GM13976 (cell line): ENCODE measurements around the gene FGF19.
"Not testable (repeated sequence)": the region's sequence is repeated elsewhere in the genome, so short reads cannot be mapped to it uniquely, and the experiment has no call there.

ENCODE experiments used
- DNase-seq: peaks from one replicate; pipeline ENCODE4 v3.0.0; 2012; ENCODE audit warnings: low spot score
- in situ Hi-C: fragments of 300-500 bp; cut with MboI; formaldehyde crosslinking; loops from one replicate; pipeline ENCODE4 v1.12.0; 2022; ENCODE audit warnings: low sequenced_read_pairs, mixed read lengths, inconsistent platforms; ENCODE audit not compliant: unreplicated experiment
- TF ChIP-seq, protein P1 (sequence below): IDR thresholded peaks from 2 replicates; pipeline ENCODE4 v1.5.1; 2012; ENCODE audit warnings: borderline replicate concordance, mild to moderate bottlenecking; ENCODE audit not compliant: insufficient read depth; ENCODE audit errors: extremely low read depth, missing control alignments, control extremely low read depth

The FGF19 gene

DNA sequence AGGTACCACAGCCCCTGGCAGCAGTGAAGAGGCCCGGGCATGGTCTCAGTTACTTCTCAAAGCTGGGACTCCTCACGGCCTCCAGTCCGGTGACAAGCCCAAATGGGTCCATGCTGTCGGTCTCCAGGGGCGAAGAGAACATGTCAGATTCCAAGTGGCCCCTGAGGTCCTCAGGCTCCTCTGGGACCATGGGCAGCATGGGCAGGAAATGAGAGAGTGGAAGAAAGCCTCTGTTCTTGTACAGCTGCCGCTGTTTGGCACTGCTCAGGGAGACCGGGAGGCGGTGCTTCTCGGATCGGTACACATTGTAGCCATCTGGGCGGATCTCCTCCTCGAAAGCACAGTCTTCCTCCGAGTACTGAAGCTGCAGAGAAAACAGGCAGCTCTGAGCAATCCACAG lies 4.6 kb downstream of the FGF19 start:
- in situ Hi-C loops: loop anchor here (25.0 kb wide), 1 partner anchor 488 kb away; no protein-coding TSS in a partner anchor
- no peak for DNase-seq
- TF ChIP-seq, protein P1, sequence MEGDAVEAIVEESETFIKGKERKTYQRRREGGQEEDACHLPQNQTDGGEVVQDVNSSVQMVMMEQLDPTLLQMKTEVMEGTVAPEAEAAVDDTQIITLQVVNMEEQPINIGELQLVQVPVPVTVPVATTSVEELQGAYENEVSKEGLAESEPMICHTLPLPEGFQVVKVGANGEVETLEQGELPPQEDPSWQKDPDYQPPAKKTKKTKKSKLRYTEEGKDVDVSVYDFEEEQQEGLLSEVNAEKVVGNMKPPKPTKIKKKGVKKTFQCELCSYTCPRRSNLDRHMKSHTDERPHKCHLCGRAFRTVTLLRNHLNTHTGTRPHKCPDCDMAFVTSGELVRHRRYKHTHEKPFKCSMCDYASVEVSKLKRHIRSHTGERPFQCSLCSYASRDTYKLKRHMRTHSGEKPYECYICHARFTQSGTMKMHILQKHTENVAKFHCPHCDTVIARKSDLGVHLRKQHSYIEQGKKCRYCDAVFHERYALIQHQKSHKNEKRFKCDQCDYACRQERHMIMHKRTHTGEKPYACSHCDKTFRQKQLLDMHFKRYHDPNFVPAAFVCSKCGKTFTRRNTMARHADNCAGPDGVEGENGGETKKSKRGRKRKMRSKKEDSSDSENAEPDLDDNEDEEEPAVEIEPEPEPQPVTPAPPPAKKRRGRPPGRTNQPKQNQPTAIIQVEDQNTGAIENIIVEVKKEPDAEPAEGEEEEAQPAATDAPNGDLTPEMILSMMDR: no peak

DNA sequence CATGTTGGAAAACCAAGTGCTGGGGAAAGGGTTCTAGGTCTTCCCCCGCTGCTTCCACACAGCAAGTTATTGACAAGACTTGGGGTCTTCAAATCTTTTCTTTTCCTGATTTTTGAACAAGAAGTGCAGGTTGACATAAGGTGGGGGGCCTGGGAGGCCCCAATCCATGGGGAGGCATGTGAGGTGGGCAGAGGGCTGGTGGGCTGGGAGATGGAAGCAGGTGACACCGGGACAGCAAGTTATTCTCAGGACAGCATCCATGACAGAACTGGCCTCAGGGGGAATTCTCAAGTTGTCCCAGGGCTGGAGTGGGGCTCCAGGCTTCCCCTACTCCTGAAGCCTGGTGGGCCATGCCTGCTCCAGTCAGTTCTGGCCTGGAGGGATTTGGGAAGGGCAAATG lies 5.5 kb downstream of the FGF19 start:
- no peak for DNase-seq
- TF ChIP-seq, protein P1: no peak
- in situ Hi-C loops: loop anchor here (25.0 kb wide), 1 partner anchor 489 kb away; no protein-coding TSS in a partner anchor

DNA sequence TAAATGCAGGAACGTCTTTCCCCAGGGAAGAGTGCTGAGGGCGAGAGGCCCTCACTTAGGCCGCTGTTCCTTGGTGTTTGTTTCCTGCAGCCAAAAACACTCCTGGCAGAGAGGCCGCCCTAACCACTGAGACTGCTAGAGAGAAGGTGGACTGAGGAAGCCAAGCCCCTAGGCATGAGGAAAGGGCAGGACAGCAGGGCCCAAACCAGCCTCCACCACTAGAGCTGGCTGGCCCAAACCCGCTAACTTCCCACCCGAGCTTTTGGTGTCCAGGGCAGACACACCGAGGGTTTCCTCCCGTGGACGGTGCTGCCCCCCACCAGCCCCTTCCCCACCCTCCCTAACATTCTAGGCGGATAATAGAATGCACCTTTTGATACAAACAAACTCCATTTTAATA lies 6.0 kb downstream of the FGF19 start:
- in situ Hi-C loops: loop anchor here (25.0 kb wide), 1 partner anchor 489 kb away; no protein-coding TSS in a partner anchor
- TF ChIP-seq, protein P1: no peak
- DNase-seq: no peak

DNA sequence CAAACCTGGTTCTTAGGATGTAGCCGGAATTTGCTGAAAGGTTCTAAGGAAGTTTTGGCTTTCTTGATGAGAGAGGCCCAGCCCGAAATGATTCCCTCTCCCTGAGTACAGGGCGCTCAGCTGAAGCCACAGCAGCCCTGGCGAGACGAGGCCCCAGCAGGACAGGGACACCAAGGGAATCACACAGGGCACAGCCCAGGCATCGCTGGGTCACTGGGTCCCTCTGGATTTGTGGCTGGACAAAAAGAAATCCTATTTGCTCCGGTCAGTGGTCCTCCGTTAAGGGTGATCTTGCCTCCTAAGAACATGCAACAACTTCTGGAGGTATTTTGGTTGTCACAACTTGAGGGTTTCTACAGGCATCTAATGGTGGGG lies 6.4 kb downstream of the FGF19 start:
- TF ChIP-seq, protein P1: no peak
- in situ Hi-C loops: loop anchor here (25.0 kb wide), 1 partner anchor 490 kb away; no protein-coding TSS in a partner anchor
- DNase-seq: no peak

DNA sequence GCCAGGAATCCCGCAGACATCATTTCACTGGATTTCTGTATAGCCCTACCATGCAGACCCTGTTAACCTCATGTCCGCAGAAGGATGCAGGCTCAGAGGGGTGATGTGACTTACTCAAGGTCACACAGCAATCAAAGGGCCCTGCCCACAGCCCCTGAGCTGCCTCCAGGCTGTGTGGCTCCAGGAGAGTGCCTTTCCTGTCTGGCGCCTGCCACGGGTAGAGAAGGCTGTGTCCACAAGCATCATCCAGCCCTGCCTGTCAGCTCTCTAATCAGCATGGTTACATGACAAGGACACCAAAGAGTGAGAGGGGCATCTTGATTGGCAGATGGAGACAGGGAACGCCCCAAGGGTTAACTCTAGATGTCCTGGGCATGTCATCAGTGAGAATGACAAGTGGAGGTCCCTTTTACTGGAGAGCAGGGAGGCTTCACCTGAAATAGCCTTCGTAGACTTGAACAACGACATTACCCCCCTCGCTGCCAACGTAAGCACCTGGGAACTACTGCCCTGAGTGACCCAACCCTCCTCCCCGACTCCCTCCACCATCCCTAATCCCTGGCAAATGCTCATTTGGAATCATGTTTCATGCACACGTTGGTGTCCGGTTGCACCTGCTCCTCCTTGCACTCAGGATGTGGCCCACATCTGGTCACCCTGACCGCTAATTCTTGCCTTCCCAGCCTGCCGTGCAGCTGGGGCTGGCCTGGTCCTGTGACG lies 6.9 kb downstream of the FGF19 start:
- DNase-seq: no peak
- in situ Hi-C loops: loop anchor here (25.0 kb wide), 1 partner anchor 490 kb away; no protein-coding TSS in a partner anchor
- TF ChIP-seq, protein P1: no peak

DNA sequence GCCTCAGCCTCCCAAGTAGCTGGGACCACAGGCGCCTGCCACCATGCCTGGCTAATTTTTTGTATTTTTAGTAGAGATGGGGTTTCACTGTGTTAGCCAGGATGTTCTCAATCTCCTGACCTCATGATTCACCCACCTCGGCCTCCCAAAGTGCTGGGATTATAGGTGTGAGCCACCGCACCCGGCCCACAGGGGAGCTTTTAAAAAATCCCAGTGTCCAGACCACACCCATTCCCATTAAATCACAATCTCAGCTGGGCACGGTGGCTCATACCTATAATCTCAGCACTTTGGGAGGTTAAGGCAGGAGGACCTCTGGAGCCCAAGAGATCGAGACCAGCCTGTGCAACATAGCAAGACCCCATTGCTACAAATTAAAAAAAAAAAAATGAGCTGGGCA lies 7.8 kb downstream of the FGF19 start:
- in situ Hi-C loops: loop anchor here (25.0 kb wide), 1 partner anchor 491 kb away; no protein-coding TSS in a partner anchor
- DNase-seq: not testable (repeated sequence)

DNA sequence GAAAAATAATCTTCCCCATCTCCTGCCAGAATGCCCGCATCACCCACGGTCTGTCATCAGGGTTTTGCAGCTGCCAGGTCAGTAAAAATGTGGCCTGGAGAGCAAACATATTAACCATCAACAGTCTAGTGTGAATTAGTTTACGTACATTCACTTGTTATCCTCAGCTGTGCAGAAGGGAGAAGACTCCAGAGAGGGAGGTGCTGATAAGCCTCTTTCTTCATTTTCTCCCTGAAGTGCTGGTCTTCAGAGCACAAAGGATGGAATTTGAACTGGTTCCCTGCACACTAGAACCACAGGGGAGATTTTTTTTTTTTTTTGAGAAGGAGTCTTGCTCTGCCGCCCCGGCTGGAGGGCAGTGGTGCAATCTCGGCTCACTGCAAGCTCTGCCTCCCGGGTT lies 8.2 kb downstream of the FGF19 start:
- DNase-seq: no peak
- in situ Hi-C loops: loop anchor here (25.0 kb wide), 1 partner anchor 492 kb away; no protein-coding TSS in a partner anchor
- TF ChIP-seq, protein P1: no peak
